ENCODE data around the gene PSMC5. TPM values are rescaled to one million over a fixed set of nuclear protein-coding genes. Genes with fewer than 3 reads are reported as not detected.
"Not testable (repeated sequence)": the region's sequence is repeated elsewhere in the genome, so short reads cannot be mapped to it uniquely, and the experiment has no call there.

The PSMC5 gene
- total and polyA plus RNA-seq, 10 of the 15 experiments (the other 5 are each of a cell fraction or from before 2014, with no cell fraction given), result 55.0 to 266 (median 148) TPM

- ChIA-PET CTCF (interaction anchor here (0.8 to 3.0 kb wide), 3 partner anchors 10 to 84 kb away, joined by 3 to 16 read pairs (median 4); no protein-coding TSS in a partner anchor), RAD21 (ENCODE audit: unreplicated experiment) (no interaction called here)
Observed at GRCh38 chr17:63855185-63855584, 28.0 kb downstream of the PSMC5 start.

DNA sequence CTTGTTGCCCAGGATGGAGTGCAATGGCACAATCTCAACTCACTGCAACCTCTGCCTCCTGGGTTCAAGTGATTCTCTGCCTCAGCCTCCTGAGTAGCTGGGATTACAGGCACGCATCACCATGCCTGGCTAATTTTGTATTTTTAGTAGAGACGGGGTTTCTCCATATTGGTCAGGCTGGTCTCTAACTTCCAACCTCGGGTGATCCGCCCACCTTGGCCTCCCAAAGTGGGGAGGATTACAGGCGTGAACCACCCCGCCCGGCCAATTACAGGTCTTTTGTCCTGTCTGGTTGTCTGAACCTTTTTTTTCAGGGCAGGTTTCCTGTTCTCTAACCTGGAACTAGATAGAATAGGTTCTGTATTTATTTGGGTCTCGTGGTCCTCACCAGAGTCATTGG is 29.2 kb downstream of the PSMC5 start:
- POLR2A ChIA-PET; FAIRE-seq; RAD21 ChIA-PET (ENCODE audit: unreplicated experiment); intact Hi-C loops (cut with micrococcal nuclease; ENCODE audit: unreplicated experiment); DNase-seq (ENCODE audit: low read depth, low spot score); H3K9ac ChIP-seq (ENCODE audit: control insufficient read depth, insufficient read depth, low read length); BruUV-seq (replicated peaks); H3K4me1 ChIP-seq (ENCODE audit: control insufficient read depth, insufficient read depth, low read length); H3K9me3 ChIP-seq (replicated peaks; ENCODE audit: control insufficient read depth, insufficient read depth, low read length); in situ Hi-C loops (cut with MboI); H2AFZ ChIP-seq (ENCODE audit: control insufficient read depth, low read depth, low read length); ATAC-seq; H3K79me2 ChIP-seq (ENCODE audit: control insufficient read depth, insufficient read depth, low read length); H4K20me1 ChIP-seq (ENCODE audit: control insufficient read depth, insufficient read depth); H3K36me3 ChIP-seq (ENCODE audit: control insufficient read depth in 2 of 2, insufficient read depth in 2 of 2, low read length in 1 of 2); H3K27ac ChIP-seq (ENCODE audit: control insufficient read depth, insufficient read depth); H3K27me3 ChIP-seq (replicated peaks in 1 of 2; ENCODE audit: control insufficient read depth in 2 of 2, insufficient read depth in 2 of 2, low read length in 1 of 2); H3K4me2 ChIP-seq (ENCODE audit: control insufficient read depth, insufficient read depth); H3K4me3 ChIP-seq: not testable (repeated sequence)
- 52% methylated on average over 8 of the region's 8 CpGs for WGBS (ENCODE audit: insufficient coverage, insufficient replicate concordance, low lambda C conversion rate, missing lambda C conversion rate)
- CTCF ChIA-PET, result interaction anchor here (0.7 to 3.0 kb wide), 4 partner anchors 9 to 54 kb away, joined by 3 to 16 read pairs (median 4); no protein-coding TSS in a partner anchor
- SMC1A ChIA-PET (ENCODE audit: uncharacterized antibody, unreplicated experiment), result interaction anchor here (0.5 kb wide), 1 partner anchor 658 kb away, joined by 3 read pairs; no protein-coding TSS in a partner anchor

More at GRCh38 chr17:63855185-63855584, 28.0 kb downstream of the PSMC5 start:
- SMC1A ChIA-PET (ENCODE audit: uncharacterized antibody, unreplicated experiment), result no interaction called here
- FAIRE-seq (no peak), DNase-seq (ENCODE audit: low read depth, low spot score) (no peak), ATAC-seq (no peak)
- no peak overlapping the region for H3K4me3 ChIP-seq
- H3K4me1 ChIP-seq (ENCODE audit: control insufficient read depth, insufficient read depth, low read length), result no peaks in the 10 kb centered on the region
- BruUV-seq (replicated peaks), result no TSS peak
- no peak overlapping the region for H3K27ac ChIP-seq (ENCODE audit: control insufficient read depth, insufficient read depth)
- no peak overlapping the region for H2AFZ ChIP-seq (ENCODE audit: control insufficient read depth, low read depth, low read length)
- intact Hi-C loops (cut with micrococcal nuclease; ENCODE audit: unreplicated experiment) (no loop called here), in situ Hi-C loops (cut with MboI) (no loop called here)
- POLR2A ChIA-PET, result no interaction called here
- 44% methylated on average over 8 of the region's 8 CpGs for WGBS (ENCODE audit: insufficient coverage, insufficient replicate concordance, low lambda C conversion rate, missing lambda C conversion rate)
- H4K20me1 ChIP-seq (ENCODE audit: control insufficient read depth, insufficient read depth), result no peaks in the 10 kb centered on the region
- peaks cover 1 to 2% of the 10 kb centered on the region in 2 experiments; a peak in 2 of 4 replicates for H3K27me3 ChIP-seq (replicated peaks in 1 of 2; ENCODE audit: control insufficient read depth in 2 of 2, insufficient read depth in 2 of 2, low read length in 1 of 2)
- no peaks in the 10 kb centered on the region for H3K79me2 ChIP-seq (ENCODE audit: control insufficient read depth, insufficient read depth, low read length)
- no peak overlapping the region for H3K9ac ChIP-seq (ENCODE audit: control insufficient read depth, insufficient read depth, low read length)
- no peaks in the 10 kb centered on the region for H3K9me3 ChIP-seq (replicated peaks; ENCODE audit: control insufficient read depth, insufficient read depth, low read length)
- H3K4me2 ChIP-seq (ENCODE audit: control insufficient read depth, insufficient read depth), result no peak overlapping the region
- H3K36me3 ChIP-seq (ENCODE audit: control insufficient read depth in 2 of 2, insufficient read depth in 2 of 2, low read length in 1 of 2), result no peaks in the 10 kb centered on the region
- TF ChIP-seq MXI1 (IDR thresholded peaks at IDR 0.05; ENCODE audit: low read depth, low read length), result no peak
- TF ChIP-seq CREB1 (IDR thresholded peaks at IDR 0.05; ENCODE audit: low read depth), result no peak
- TF ChIP-seq PAX5 (IDR thresholded peaks at IDR 0.05; ENCODE audit: borderline replicate concordance, low read depth, low read length), result no peak
